Vagina (tissue), 2 donors: Measurements from ENCODE around the gene MDN1.

Source experiments
- CTCF ChIP-seq, 3 experiments: fragments of 450-650 bp in 2 of 3; fragments of 200-600 bp in 1 of 3; sonication (generic) in 1 of 3; IDR thresholded peaks; one replicate each; pipeline ENCODE4 v1.5.1; 2017 to 2019; ENCODE audit warnings: antibody characterized with exemption in 3 of 3, mild to moderate bottlenecking in 2 of 3, moderate library complexity in 2 of 3
- POLR2A ChIP-seq, 2 donors: fragments of 450-650 bp; IDR thresholded peaks; one replicate each; pipeline ENCODE4 v1.6.1; 2017; ENCODE audit warnings: antibody characterized with exemption in 2 of 2, mild to moderate bottlenecking in 2 of 2, moderate library complexity in 2 of 2
- POLR2AphosphoS5 ChIP-seq, 2 donors: sonication (generic); formaldehyde crosslinking; IDR thresholded peaks; one replicate each; pipeline ENCODE4 v1.9.0; 2017; ENCODE audit warnings: antibody characterized with exemption in 2 of 2, mild to moderate bottlenecking in 2 of 2, low read depth in 1 of 2; ENCODE audit not compliant: insufficient read depth in 1 of 2

GRCh38 chr6:89642956-89643355 lies 176.6 kb downstream of the MDN1 start:
- TF ChIP-seq POLR2A (IDR thresholded peaks at IDR 0.05), result no peak
- no peak for TF ChIP-seq CTCF (IDR thresholded peaks at IDR 0.05)
- TF ChIP-seq POLR2AphosphoS5 (IDR thresholded peaks at IDR 0.05; ENCODE audit: insufficient read depth in 1 of 2, low read depth in 1 of 2), result no peak
